ENCODE measurements around the gene DCUN1D4.

DCUN1D4 gene

DNA sequence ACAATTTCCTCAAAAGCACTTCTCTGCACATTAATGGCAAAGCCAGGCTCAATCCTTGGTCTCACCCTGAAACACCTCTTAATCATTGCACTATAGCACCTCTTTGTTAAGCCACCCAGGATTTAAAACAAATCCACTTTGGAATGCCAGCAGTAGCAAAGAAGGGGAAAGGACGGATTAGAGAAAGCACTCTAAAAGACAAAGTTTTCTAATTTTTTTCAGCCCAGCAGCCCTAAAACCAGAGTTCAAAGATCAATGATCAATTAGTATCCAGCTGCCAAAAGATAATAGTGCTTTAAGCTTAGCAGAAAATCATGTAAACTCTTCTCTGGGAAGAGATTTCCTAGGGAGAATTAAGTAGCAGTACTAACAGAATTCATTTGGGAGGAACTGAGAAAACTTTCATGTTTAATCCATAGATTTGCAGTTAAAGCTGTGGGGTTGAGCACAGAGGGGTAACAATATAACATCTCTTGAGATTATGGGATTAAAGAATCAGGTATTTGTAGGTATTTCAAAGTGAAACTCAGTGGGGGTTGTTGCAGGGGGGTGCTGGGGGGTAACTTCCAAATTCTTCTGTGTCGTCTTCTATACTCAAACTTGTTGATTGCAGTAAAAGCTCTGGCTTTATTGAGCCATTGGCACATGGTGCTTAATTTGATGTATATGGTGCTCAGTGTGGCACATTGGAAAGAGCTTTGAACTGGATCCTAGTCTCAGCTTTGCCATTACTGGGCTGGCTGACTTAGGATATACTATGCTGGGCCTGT is 115.4 kb downstream of the DCUN1D4 start:
- in situ Hi-C loops (cut with HindIII; ENCODE audit: low sequenced_read_pairs) = no loop called here

DNA sequence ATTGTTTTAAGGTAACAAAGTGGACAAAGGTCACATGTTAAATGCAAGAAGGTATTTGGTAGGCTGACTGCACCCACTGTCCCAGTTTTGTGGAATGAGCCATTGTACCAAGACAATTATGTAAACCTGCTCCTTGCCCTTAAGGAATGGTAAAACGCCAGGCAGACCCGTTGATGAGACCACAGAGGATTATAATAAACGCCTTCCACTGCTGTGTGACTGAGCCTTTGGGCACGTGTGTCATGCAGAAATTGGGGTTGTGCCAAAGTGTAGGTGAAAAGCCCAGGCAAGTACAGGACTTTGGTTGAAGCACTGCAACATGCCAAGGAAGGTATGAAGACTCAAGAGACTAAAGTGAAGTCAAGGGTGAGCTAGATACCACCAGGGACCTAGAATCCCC is 117.5 kb downstream of the DCUN1D4 start:
- in situ Hi-C loops (cut with HindIII; ENCODE audit: low sequenced_read_pairs) = no loop called here

DNA sequence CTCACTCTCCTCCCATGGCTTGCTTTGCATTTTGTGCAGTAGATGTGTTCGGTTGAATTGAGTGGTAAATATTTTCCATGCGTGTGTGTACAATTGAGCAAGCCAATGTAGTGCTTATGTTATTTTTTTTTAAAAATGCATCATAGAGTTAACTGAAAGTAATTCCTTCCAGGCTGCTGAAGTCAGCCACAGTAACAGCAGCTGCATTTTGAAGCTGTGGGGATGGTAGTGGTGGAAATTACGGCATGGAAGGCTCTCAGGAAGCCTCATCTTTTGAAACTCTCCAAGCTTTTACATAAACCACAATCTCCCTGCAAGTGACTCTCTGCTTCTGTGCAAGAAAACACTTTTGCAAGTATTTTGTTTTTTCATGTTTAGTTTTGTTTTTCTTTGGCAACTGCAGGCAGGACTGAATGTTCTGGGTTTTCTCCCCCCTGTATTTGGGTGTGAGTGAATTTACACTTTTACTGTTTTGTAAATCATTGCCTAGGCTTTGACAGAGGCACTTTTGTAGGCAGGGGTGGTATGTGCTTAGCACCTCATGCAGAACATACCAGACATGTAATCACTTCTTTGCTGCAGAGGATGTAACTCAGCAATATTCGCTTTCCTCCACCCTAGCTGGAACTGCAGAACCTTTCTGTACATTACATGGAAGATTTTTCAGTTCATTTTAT is 121.0 kb downstream of the DCUN1D4 start:
- in situ Hi-C loops (cut with HindIII; ENCODE audit: low sequenced_read_pairs) = no loop called here

DNA sequence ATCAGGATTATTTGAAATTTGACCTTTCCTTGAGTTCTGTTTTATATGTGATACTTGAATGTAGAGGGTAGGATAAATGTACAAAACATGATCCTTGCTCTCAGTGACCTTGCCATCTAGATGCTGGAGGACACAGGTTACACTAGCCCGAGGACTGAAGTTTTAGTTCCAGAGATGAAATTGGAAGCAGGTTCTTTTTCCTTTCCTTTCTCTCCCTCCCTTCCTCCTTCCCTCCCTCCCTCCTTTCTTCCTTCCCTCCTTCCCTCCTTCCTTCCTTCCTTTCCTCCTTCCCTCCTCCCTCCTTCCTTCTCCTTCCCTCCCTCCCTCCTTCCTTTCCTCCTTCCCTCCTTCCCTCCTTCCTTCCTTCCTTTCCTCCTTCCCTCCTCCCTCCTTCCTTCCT is 122.9 kb downstream of the DCUN1D4 start:
- in situ Hi-C loops (cut with HindIII; ENCODE audit: low sequenced_read_pairs) = no loop called here
